Gastroesophageal sphincter (tissue), 4 donors: ENCODE results near the gene UBE2Q1. TPM values are rescaled to one million over a fixed set of nuclear protein-coding genes. Genes with fewer than 3 reads are reported as not detected.

Source experiments
- ATAC-seq: fragments of 150-250 bp; one replicate; pipeline ENCODE4 v1.9.1; 2016; ENCODE audit warnings: mild to moderate bottlenecking, moderate library complexity
- H3K27ac ChIP-seq, 4 donors: fragments of 200-600 bp; sonication (generic) in 3 of 4; 1 replicate in 3 of 4; 2 replicates in 1 of 4; pipeline ENCODE4 v1.5.1; 2016 to 2019
- H3K27me3 ChIP-seq: fragments of 200-600 bp; sonication (generic); one replicate; pipeline ENCODE4 v1.5.1; 2019
- H3K36me3 ChIP-seq, 2 donors: fragments of 200-600 bp; sonication (generic); one replicate each; pipeline ENCODE4 v1.5.1; 2019; ENCODE audit warnings: control low read depth in 1 of 2
- H3K4me1 ChIP-seq, 3 donors: fragments of 200-600 bp; sonication (generic); 1 replicate in 2 of 3; 2 replicates in 1 of 3; pipeline ENCODE4 v1.5.1; 2016 to 2019; ENCODE audit warnings: control low read depth in 2 of 3
- H3K4me3 ChIP-seq, 2 donors: fragments of 200-600 bp; sonication (generic); one replicate each; pipeline ENCODE4 v1.5.1; 2019; ENCODE audit warnings: mild to moderate bottlenecking in 1 of 2, moderate library complexity in 1 of 2
- H3K9me3 ChIP-seq, 3 donors: fragments of 200-600 bp; sonication (generic); one replicate each; pipeline ENCODE4 v1.5.1; 2017 to 2019; ENCODE audit warnings: control low read depth in 2 of 3
- EP300 ChIP-seq: sonication (generic); formaldehyde crosslinking; IDR thresholded peaks from one replicate; pipeline ENCODE4 v1.6.1; 2017; ENCODE audit warnings: antibody characterized with exemption, mild to moderate bottlenecking
- POLR2A ChIP-seq, 2 donors: fragments of 450-650 bp; IDR thresholded peaks; one replicate each; pipeline ENCODE4 v1.6.1; 2017; ENCODE audit warnings: antibody characterized with exemption in 2 of 2, mild to moderate bottlenecking in 2 of 2, moderate library complexity in 1 of 2
- POLR2AphosphoS5 ChIP-seq: sonication (generic); formaldehyde crosslinking; IDR thresholded peaks from one replicate; pipeline ENCODE4 v1.6.1; 2017; ENCODE audit warnings: antibody characterized with exemption
- WGBS, 2 donors: methylation state at CpG; one replicate each; pipeline ENCODE4 v1.1.5; 2018; ENCODE audit warnings: low coverage in 1 of 2; 5-methylcytosine and 5-hydroxymethylcytosine counted together
- total RNA-seq, 4 donors: library from RNA; depleted of rRNA; stranded (reverse); fragments of >200 nt; gene quantifications; one replicate each; pipeline ENCODE4 v1.1.0, GENCODE V29; 2016
- TF ChIP-seq, protein P1 (sequence below), 4 experiments: fragments of 200-600 bp in 2 of 4; fragments of 450-650 bp in 2 of 4; sonication (generic) in 1 of 4; IDR thresholded peaks; one replicate each; pipeline ENCODE4 v1.5.1; 2017 to 2019; ENCODE audit warnings: antibody characterized with exemption in 4 of 4, mild to moderate bottlenecking in 2 of 4, moderate library complexity in 2 of 4

The UBE2Q1 gene
- total RNA-seq, 4 donors from 2014 or later = 27.4 to 39.7 (median 32.2) TPM

GRCh38 chr1:154568157-154568815 lies 9.8 kb upstream of the UBE2Q1 start:
- Histone ChIP-seq H3K27me3 (peaks cover 50% of the 10 kb centered on the region), H3K4me1 (peaks cover 0 to 13% (median 6%) of the 10 kb centered on the region in 3 donors), H3K36me3 (no peaks in the 10 kb centered on the region), H3K27ac (no peak overlapping the region), H3K4me3 (peak overlapping the region in 1 of 2 donors; percentile 20), H3K9me3 (no peaks in the 10 kb centered on the region)
- 30 to 54% methylated on average over 4 to 6 of the region's 17 CpGs for WGBS, 2 donors
- TF ChIP-seq EP300 = no peak
- TF ChIP-seq POLR2A (IDR thresholded peaks at IDR 0.05) = no peak
- TF ChIP-seq POLR2AphosphoS5 = no peak
- TF ChIP-seq, protein P1, sequence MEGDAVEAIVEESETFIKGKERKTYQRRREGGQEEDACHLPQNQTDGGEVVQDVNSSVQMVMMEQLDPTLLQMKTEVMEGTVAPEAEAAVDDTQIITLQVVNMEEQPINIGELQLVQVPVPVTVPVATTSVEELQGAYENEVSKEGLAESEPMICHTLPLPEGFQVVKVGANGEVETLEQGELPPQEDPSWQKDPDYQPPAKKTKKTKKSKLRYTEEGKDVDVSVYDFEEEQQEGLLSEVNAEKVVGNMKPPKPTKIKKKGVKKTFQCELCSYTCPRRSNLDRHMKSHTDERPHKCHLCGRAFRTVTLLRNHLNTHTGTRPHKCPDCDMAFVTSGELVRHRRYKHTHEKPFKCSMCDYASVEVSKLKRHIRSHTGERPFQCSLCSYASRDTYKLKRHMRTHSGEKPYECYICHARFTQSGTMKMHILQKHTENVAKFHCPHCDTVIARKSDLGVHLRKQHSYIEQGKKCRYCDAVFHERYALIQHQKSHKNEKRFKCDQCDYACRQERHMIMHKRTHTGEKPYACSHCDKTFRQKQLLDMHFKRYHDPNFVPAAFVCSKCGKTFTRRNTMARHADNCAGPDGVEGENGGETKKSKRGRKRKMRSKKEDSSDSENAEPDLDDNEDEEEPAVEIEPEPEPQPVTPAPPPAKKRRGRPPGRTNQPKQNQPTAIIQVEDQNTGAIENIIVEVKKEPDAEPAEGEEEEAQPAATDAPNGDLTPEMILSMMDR (IDR thresholded peaks at IDR 0.05) = no peak
- ATAC-seq = peak; percentile 12

- no peak within 1 kb of the TSS for H3K27ac ChIP-seq
- H3K9me3 ChIP-seq = no peaks in the 10 kb centered on the region
- H3K4me3 ChIP-seq = peak within 1 kb of the TSS in 1 of 2 donors; percentile 20
- H3K36me3 ChIP-seq = no peaks in the 10 kb centered on the region
- ATAC-seq = peak; percentile 90
- H3K27me3 ChIP-seq = peaks cover 48% of the 10 kb centered on the region
- TF ChIP-seq POLR2A (IDR thresholded peaks at IDR 0.05) = no peak
- TF ChIP-seq, protein P1 (IDR thresholded peaks at IDR 0.05) = peak in 2 of 4 experiments; percentile 16 to 24
- no peak for TF ChIP-seq EP300
- TF ChIP-seq POLR2AphosphoS5 = no peak
- peaks cover 0 to 13% (median 6%) of the 10 kb centered on the region in 3 donors for H3K4me1 ChIP-seq
- WGBS, 2 donors = 3% methylated on average over 12 to 14 of the region's 53 CpGs
Measured at GRCh38 chr1:154567386-154568156, 9.1 kb upstream of the UBE2Q1 start, which contains the start of gene CHRNB2. Gene CHRNB2, plus strand, starts transcription at chr1:154567778. Its CDS starts 267 bp downstream, at chr1:154568045.

- Histone ChIP-seq H3K9me3 (no peaks in the 10 kb centered on the region), H3K36me3 (no peaks in the 10 kb centered on the region), H3K4me1 (peaks cover 0 to 13% (median 6%) of the 10 kb centered on the region in 3 donors), H3K27ac (no peak overlapping the region), H3K27me3 (peaks cover 34% of the 10 kb centered on the region), H3K4me3 (no peak overlapping the region)
- 89 to 94% methylated on average over 6 of the region's 6 CpGs for WGBS, 2 donors
- TF ChIP-seq POLR2AphosphoS5 (no peak), EP300 (no peak), POLR2A (IDR thresholded peaks at IDR 0.05) (no peak)
- TF ChIP-seq, protein P1 (IDR thresholded peaks at IDR 0.05) = no peak
- ATAC-seq = no peak
Measured at GRCh38 chr1:154565876-154566275, 7.4 kb upstream of the UBE2Q1 start.

DNA sequence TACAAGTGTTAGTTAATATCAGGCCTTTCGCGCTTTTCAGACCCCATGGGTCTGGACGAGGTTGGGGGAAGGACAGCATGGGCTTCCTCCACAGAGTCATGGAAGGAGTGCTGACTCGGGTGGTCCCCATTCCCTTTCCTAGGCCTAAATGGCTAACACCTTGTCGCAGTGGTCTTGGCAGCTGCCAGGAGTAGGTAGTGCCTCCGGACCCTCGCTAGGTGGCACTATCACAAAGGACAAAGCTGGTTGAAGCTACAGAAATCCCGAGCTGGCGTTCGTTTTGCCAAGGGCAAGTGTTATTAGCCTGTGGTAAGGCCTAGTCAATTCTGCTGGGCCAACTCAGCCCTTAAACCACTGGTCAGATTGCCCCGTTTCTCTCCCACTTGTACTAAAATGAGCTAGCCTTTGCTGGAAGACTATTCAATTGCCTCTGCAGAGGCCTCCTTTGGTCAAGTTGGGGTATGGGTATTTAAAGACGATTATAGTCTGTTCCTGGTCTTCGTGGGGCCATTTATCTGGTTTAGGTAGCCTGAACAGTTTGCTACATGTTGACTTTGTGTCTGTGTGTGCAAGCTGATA lies 1.1 kb upstream of the UBE2Q1 start:
- no peak for TF ChIP-seq POLR2A (IDR thresholded peaks at IDR 0.05)
- TF ChIP-seq, protein P1 (IDR thresholded peaks at IDR 0.05) = peak in 3 of 4 experiments; percentile 93 to 97 (median 93)
- no peak for TF ChIP-seq EP300
- peak; percentile 26 for TF ChIP-seq POLR2AphosphoS5
- H3K36me3 ChIP-seq = peaks cover 0 to 14% of the 10 kb centered on the region in 2 donors
- no peaks in the 10 kb centered on the region for H3K9me3 ChIP-seq
- H3K4me3 ChIP-seq = peak overlapping the region; percentile 48 to 93
- peak overlapping the region; percentile 87 to 92 (median 89) for H3K27ac ChIP-seq
- ATAC-seq = peak; percentile 71
- H3K4me1 ChIP-seq = peaks cover 0 to 46% (median 10%) of the 10 kb centered on the region in 3 donors
- H3K27me3 ChIP-seq = no peaks in the 10 kb centered on the region
- 9 to 14% methylated on average over 6 to 11 of the region's 13 CpGs for WGBS, 2 donors
